ENCODE results near the gene MYH11. TPM values are rescaled to one million over a fixed set of nuclear protein-coding genes. Genes with fewer than 3 reads are reported as not detected.

Gene MYH11
- polyA plus RNA-seq, 1 donor (not counting 4 experiments of a cell fraction or from before 2014, with no cell fraction given), result not detected

DNA sequence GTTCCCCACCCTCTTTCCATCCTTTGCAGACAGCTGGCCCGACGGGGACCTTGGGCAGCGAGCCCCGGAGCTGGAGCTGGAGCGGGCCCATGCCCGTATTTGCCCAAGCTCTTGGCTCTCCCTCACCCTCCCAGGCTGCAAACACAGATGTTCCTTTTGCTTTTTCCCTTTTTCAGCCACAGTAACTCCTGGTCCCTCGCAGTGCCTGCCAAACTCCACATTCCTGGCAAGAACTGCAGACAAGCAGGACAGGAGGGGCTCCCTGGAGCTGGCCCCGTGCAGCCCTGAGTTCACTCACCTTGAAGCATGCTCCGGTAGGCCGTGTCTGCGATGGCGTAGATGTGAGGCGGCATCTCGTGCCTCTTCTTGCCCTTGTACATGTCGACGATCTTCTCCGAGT, 33.9 kb downstream of the MYH11 start:
- H2AFZ ChIP-seq (ENCODE audit: control insufficient read depth, low read length), result no peak overlapping the region
- no peak overlapping the region for H3K27ac ChIP-seq (ENCODE audit: control insufficient read depth, insufficient read depth, low read length)
- H3K9me1 ChIP-seq (ENCODE audit: control insufficient read depth, extremely low read depth, insufficient read depth, low read length), result no peaks in the 10 kb centered on the region
- dilution Hi-C loops (cut with MboI; ENCODE audit: extremely low pct_ligation_motif_present, low sequenced_read_pairs), result no loop called here
- H3K79me2 ChIP-seq (ENCODE audit: control insufficient read depth, insufficient read depth, low read length), result no peaks in the 10 kb centered on the region
- no peak for TF ChIP-seq EZH2 (IDR thresholded peaks at IDR 0.05; ENCODE audit: low read length)
- TF ChIP-seq, protein P1, sequence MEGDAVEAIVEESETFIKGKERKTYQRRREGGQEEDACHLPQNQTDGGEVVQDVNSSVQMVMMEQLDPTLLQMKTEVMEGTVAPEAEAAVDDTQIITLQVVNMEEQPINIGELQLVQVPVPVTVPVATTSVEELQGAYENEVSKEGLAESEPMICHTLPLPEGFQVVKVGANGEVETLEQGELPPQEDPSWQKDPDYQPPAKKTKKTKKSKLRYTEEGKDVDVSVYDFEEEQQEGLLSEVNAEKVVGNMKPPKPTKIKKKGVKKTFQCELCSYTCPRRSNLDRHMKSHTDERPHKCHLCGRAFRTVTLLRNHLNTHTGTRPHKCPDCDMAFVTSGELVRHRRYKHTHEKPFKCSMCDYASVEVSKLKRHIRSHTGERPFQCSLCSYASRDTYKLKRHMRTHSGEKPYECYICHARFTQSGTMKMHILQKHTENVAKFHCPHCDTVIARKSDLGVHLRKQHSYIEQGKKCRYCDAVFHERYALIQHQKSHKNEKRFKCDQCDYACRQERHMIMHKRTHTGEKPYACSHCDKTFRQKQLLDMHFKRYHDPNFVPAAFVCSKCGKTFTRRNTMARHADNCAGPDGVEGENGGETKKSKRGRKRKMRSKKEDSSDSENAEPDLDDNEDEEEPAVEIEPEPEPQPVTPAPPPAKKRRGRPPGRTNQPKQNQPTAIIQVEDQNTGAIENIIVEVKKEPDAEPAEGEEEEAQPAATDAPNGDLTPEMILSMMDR (optimal IDR thresholded peaks at IDR 0.05 in 1 of 3, IDR thresholded peaks at IDR 0.05 in 1 of 3, conservative IDR thresholded peaks at IDR 0.05 in 1 of 3; ENCODE audit: extremely low read depth in 1 of 3, insufficient read depth in 2 of 3, low read length in 3 of 3), result no peak
- no peaks in the 10 kb centered on the region for H3K36me3 ChIP-seq (ENCODE audit: control insufficient read depth in 2 of 2, extremely low read depth in 1 of 2, insufficient read depth in 2 of 2, low read length in 2 of 2)
- no peak overlapping the region for H3K4me3 ChIP-seq (ENCODE audit: control insufficient read depth in 2 of 3, extremely low read depth in 1 of 3, insufficient read depth in 2 of 3, low read depth in 1 of 3, low read length in 3 of 3)
- no peaks in the 10 kb centered on the region for H3K9me3 ChIP-seq (ENCODE audit: control insufficient read depth, low read depth, low read length)
- no peaks in the 10 kb centered on the region for H3K4me1 ChIP-seq (ENCODE audit: control insufficient read depth, extremely low read depth, insufficient read depth, low read length)
- H4K20me1 ChIP-seq (ENCODE audit: control insufficient read depth, extremely low read depth, insufficient read depth, low read length), result no peaks in the 10 kb centered on the region
- H3K4me2 ChIP-seq (ENCODE audit: control insufficient read depth, extremely low read depth, insufficient read depth, low read depth, low read length), result no peak overlapping the region
- H3K9ac ChIP-seq (ENCODE audit: control insufficient read depth, extremely low read depth, insufficient read depth, low read length), result no peak overlapping the region
- peaks cover 8% of the 10 kb centered on the region for H3K27me3 ChIP-seq (ENCODE audit: control insufficient read depth, extremely low read depth, insufficient read depth, low read length)
- FAIRE-seq, result no peak
- no peak for DNase-seq (ENCODE audit: low read depth, low spot score)

DNA sequence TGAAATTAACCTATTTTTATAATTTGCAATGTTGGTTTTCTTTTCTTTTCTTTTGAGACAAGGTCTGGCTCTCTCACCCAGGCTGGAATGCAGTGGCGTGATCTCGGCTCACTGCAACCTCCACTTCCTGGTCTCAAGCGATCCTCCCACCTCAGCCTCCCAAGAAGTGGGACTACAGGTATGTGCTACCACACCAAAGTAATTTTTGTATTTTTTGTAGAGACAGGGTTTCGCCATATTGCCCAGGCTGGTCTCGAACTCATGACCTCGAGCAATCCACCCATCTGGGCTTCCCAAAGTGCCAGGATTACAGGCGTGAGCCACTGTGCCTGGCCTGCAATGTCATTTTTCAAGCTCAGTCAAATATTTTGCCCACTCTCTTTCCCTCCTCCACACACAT, 36.0 kb downstream of the MYH11 start:
- no peak for FAIRE-seq
- H3K9ac ChIP-seq (ENCODE audit: control insufficient read depth, extremely low read depth, insufficient read depth, low read length), result no peak overlapping the region
- no peaks in the 10 kb centered on the region for H3K36me3 ChIP-seq (ENCODE audit: control insufficient read depth in 2 of 2, extremely low read depth in 1 of 2, insufficient read depth in 2 of 2, low read length in 2 of 2)
- H3K79me2 ChIP-seq (ENCODE audit: control insufficient read depth, insufficient read depth, low read length), result no peaks in the 10 kb centered on the region
- no peaks in the 10 kb centered on the region for H3K4me1 ChIP-seq (ENCODE audit: control insufficient read depth, extremely low read depth, insufficient read depth, low read length)
- TF ChIP-seq, protein P1 (optimal IDR thresholded peaks at IDR 0.05 in 1 of 3, IDR thresholded peaks at IDR 0.05 in 1 of 3, conservative IDR thresholded peaks at IDR 0.05 in 1 of 3; ENCODE audit: extremely low read depth in 1 of 3, insufficient read depth in 2 of 3, low read length in 3 of 3), result no peak
- no peak for TF ChIP-seq EZH2 (IDR thresholded peaks at IDR 0.05; ENCODE audit: low read length)
- dilution Hi-C loops (cut with MboI; ENCODE audit: extremely low pct_ligation_motif_present, low sequenced_read_pairs), result no loop called here
- no peak overlapping the region for H3K4me2 ChIP-seq (ENCODE audit: control insufficient read depth, extremely low read depth, insufficient read depth, low read depth, low read length)
- no peak overlapping the region for H3K27ac ChIP-seq (ENCODE audit: control insufficient read depth, insufficient read depth, low read length)
- no peak overlapping the region for H2AFZ ChIP-seq (ENCODE audit: control insufficient read depth, low read length)
- no peaks in the 10 kb centered on the region for H4K20me1 ChIP-seq (ENCODE audit: control insufficient read depth, extremely low read depth, insufficient read depth, low read length)
- DNase-seq (ENCODE audit: low read depth, low spot score), result no peak
- peaks cover 2% of the 10 kb centered on the region for H3K9me3 ChIP-seq (ENCODE audit: control insufficient read depth, low read depth, low read length)
- H3K4me3 ChIP-seq (ENCODE audit: control insufficient read depth in 2 of 3, extremely low read depth in 1 of 3, insufficient read depth in 2 of 3, low read depth in 1 of 3, low read length in 3 of 3), result no peak overlapping the region
- H3K9me1 ChIP-seq (ENCODE audit: control insufficient read depth, extremely low read depth, insufficient read depth, low read length), result no peaks in the 10 kb centered on the region
- peaks cover 8% of the 10 kb centered on the region for H3K27me3 ChIP-seq (ENCODE audit: control insufficient read depth, extremely low read depth, insufficient read depth, low read length)
